PC-3 (cell line): Measurements from ENCODE around the gene FAM47B. TPM values are rescaled to one million over a fixed set of nuclear protein-coding genes. Genes with fewer than 3 reads are reported as not detected.
A peak's percentile ranks its signal among the peaks of the same experiment; 100 is the strongest.

Source experiments
- ATAC-seq: fragments of 200-7000 bp; cut with Tn5 transposase; 2 replicates; pipeline ENCODE4 v1.9.1; 2020; ENCODE audit warnings: mild to moderate bottlenecking, moderate library complexity
- BruUV-seq: library from RNA; stranded (reverse); fragments of 400-500 nt; replicated peaks from 2 replicates; lab custom pipeline; 2021; lab: Mats Ljungman, UMichigan
- CTCF ChIA-PET: fragments of 300-600 bp; sonication (Branson Sonifier 250); formaldehyde crosslinking; loops from one replicate; lab custom pipeline; 2022; ENCODE audit warnings: antibody characterized with exemption; lab: Charles Lee
- POLR2A ChIA-PET: fragments of 300-600 bp; sonication (Branson Sonifier 250); formaldehyde crosslinking; loops from one replicate; lab custom pipeline; 2022; ENCODE audit warnings: antibody characterized with exemption; ENCODE audit not compliant: unreplicated experiment; lab: Charles Lee
- DNase-seq: peaks from one replicate; pipeline ENCODE4 v3.0.0-alpha.2; 2015
- H2AFZ ChIP-seq: fragments of 300-600 bp; sonication (generic); 2 replicates; pipeline ENCODE4 v1.6.0; 2016; ENCODE audit warnings: antibody characterized with exemption, low read length
- H3F3A ChIP-seq: fragments of 300-600 bp; sonication (generic); one replicate; pipeline ENCODE4 v1.6.0; 2017; ENCODE audit warnings: antibody characterized with exemption, low read length, control low read depth, mild to moderate bottlenecking; ENCODE audit not compliant: unreplicated experiment
- H3K27ac ChIP-seq: fragments of 300-600 bp; sonication (generic); 2 replicates; pipeline ENCODE4 v1.5.1; 2016; ENCODE audit warnings: mild to moderate bottlenecking, low read length
- H3K27me3 ChIP-seq: fragments of 300-600 bp; sonication (generic); 2 replicates; pipeline ENCODE4 v1.6.1; 2016; ENCODE audit warnings: low read length, mixed read lengths
- H3K36me3 ChIP-seq: fragments of 300-600 bp; sonication (generic); 2 replicates; pipeline ENCODE4 v1.6.1; 2016; ENCODE audit warnings: low read depth, mixed run types, low read length, mixed read lengths
- H3K4me1 ChIP-seq: fragments of 300-600 bp; sonication (generic); 2 replicates; pipeline ENCODE4 v1.5.1; 2016; ENCODE audit warnings: low read length; ENCODE audit not compliant: insufficient read depth
- H3K4me2 ChIP-seq: fragments of 300-600 bp; sonication (generic); 2 replicates; pipeline ENCODE4 v1.6.0; 2016; ENCODE audit warnings: low read length
- H3K4me3 ChIP-seq: fragments of 300-600 bp; sonication (generic); 2 replicates; pipeline ENCODE4 v1.5.1; 2016; ENCODE audit warnings: mild to moderate bottlenecking, low read length, mixed read lengths
- H3K79me2 ChIP-seq: fragments of 300-600 bp; sonication (generic); 2 replicates; pipeline ENCODE4 v1.6.1; 2017; ENCODE audit warnings: low read length, mixed read lengths
- H3K9ac ChIP-seq: fragments of 300-600 bp; sonication (generic); 2 replicates; pipeline ENCODE4 v1.6.0; 2016; ENCODE audit warnings: mild to moderate bottlenecking, low read length
- H3K9me2 ChIP-seq: fragments of 300-600 bp; sonication (generic); replicated peaks from 2 replicates; pipeline ENCODE4 v1.6.1; 2016; ENCODE audit warnings: mixed run types, low read length, mixed read lengths
- H3K9me3 ChIP-seq: fragments of 300-600 bp; sonication (generic); 2 replicates; pipeline ENCODE4 v1.6.1; 2016; ENCODE audit warnings: low read length, mixed read lengths
- H4K20me1 ChIP-seq: fragments of 300-600 bp; sonication (generic); 2 replicates; pipeline ENCODE4 v1.6.1; 2016; ENCODE audit warnings: low read length, mixed read lengths
- EZH2 ChIP-seq: fragments of 300-600 bp; sonication (generic); IDR thresholded peaks from one replicate; pipeline ENCODE4 v1.6.1; 2017; ENCODE audit warnings: antibody characterized with exemption, mild to moderate bottlenecking, low read length; ENCODE audit not compliant: unreplicated experiment
- EZH2phosphoT487 ChIP-seq: fragments of 300-600 bp; sonication (generic); IDR thresholded peaks from 2 replicates; pipeline ENCODE4 v1.6.1; 2018; ENCODE audit warnings: mild to moderate bottlenecking, antibody characterized with exemption, low read length, borderline replicate concordance
- intact Hi-C: fragments of 100-400 bp; cut with micrococcal nuclease; formaldehyde crosslinking; loops from 2 replicates; pipeline ENCODE4 v1.9.0; 2023
- total RNA-seq: library from RNA; depleted of rRNA; stranded (reverse); fragments of >200 nt; gene quantifications from 2 replicates; pipeline ENCODE4 v1.2.3, GENCODE V29; 2014
- TF ChIP-seq, protein P1 (sequence below): fragments of 300-600 bp; sonication (generic); conservative IDR thresholded peaks from 2 replicates; pipeline ENCODE4 v1.5.1; 2017; ENCODE audit warnings: antibody characterized with exemption, low read depth, mild to moderate bottlenecking, low read length

Gene FAM47B
- total RNA-seq, 1 experiment from 2014 or later = not detected

DNA sequence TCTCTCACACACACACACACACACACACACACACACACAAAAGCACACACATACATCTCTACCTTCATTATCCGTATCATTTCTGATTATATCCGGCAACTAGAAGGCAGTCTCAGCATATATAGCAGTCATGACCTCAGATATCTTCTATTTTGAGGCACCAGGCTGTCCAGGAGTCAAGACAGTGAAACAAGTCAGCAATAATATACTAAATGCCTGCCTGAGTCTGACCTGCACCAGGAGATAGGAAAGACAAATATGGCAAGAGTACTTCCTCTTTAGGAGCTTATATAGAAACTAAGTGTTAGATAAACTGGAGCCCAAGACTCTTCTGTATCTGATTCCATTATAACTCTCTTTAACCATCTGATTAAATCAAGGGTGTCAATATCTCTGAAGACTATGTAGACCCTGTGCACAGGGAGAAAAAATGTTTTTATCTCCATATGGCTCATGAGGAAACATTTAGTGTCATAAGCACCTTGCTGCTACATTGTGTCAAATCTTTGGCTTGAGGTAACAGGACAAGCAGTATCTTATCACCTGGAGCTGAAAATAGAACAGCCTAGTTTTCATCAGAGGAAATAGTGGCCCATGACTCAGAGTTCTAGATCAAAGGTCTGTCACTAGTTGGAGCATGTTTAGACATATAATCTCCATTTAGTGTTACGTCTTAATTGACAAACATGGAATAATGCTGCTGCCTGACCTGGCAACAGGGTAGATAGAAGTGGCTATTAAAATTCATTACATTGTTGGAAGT is 27.0 kb upstream of the FAM47B start:
- POLR2A ChIA-PET = no interaction called here
- no peaks in the 10 kb centered on the region for H3K36me3 ChIP-seq
- H3F3A ChIP-seq = no peaks in the 10 kb centered on the region
- TF ChIP-seq, protein P1, sequence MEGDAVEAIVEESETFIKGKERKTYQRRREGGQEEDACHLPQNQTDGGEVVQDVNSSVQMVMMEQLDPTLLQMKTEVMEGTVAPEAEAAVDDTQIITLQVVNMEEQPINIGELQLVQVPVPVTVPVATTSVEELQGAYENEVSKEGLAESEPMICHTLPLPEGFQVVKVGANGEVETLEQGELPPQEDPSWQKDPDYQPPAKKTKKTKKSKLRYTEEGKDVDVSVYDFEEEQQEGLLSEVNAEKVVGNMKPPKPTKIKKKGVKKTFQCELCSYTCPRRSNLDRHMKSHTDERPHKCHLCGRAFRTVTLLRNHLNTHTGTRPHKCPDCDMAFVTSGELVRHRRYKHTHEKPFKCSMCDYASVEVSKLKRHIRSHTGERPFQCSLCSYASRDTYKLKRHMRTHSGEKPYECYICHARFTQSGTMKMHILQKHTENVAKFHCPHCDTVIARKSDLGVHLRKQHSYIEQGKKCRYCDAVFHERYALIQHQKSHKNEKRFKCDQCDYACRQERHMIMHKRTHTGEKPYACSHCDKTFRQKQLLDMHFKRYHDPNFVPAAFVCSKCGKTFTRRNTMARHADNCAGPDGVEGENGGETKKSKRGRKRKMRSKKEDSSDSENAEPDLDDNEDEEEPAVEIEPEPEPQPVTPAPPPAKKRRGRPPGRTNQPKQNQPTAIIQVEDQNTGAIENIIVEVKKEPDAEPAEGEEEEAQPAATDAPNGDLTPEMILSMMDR = no peak
- TF ChIP-seq EZH2phosphoT487 (no peak), EZH2 (no peak)
- H2AFZ ChIP-seq = no peak overlapping the region
- H3K27me3 ChIP-seq = no peaks in the 10 kb centered on the region
- CTCF ChIA-PET = no interaction called here
- ATAC-seq = no peak
- no peaks in the 10 kb centered on the region for H4K20me1 ChIP-seq
- H3K9me3 ChIP-seq = no peaks in the 10 kb centered on the region
- intact Hi-C loops = loop anchor here (5.0 kb wide), 1 partner anchor 182 kb away; no protein-coding TSS in a partner anchor
- no peak overlapping the region for H3K4me3 ChIP-seq
- no peak overlapping the region for H3K4me2 ChIP-seq
- peaks cover 14% of the 10 kb centered on the region; the same call in 1 of the 2 replicates for H3K4me1 ChIP-seq
- no peaks in the 10 kb centered on the region for H3K9me2 ChIP-seq
- BruUV-seq = no TSS peak
- H3K27ac ChIP-seq = no peak overlapping the region
- no peak overlapping the region for H3K9ac ChIP-seq
- no peaks in the 10 kb centered on the region for H3K79me2 ChIP-seq
- DNase-seq = peak; percentile 2

- Histone ChIP-seq H3K4me1 (peaks cover 14% of the 10 kb centered on the region; the same call in 1 of the 2 replicates), H3K27me3 (no peaks in the 10 kb centered on the region), H3K4me2 (peak overlapping the region; percentile 59; the same call in 1 of the 2 replicates), H3K9me2 (no peaks in the 10 kb centered on the region), H3K9me3 (no peaks in the 10 kb centered on the region), H3K79me2 (no peaks in the 10 kb centered on the region), H3K9ac (no peak overlapping the region), H4K20me1 (no peaks in the 10 kb centered on the region), H3K27ac (no peak overlapping the region), H2AFZ (0 out of 2 replicates have a peak overlapping the region, but pooled peaks have one; percentile 18), H3K4me3 (no peak overlapping the region), H3F3A (no peaks in the 10 kb centered on the region), H3K36me3 (no peaks in the 10 kb centered on the region)
- intact Hi-C loops = loop anchor here (5.0 kb wide), 1 partner anchor 180 kb away; no protein-coding TSS in a partner anchor
- DNase-seq (no peak), ATAC-seq (no peak)
- TF ChIP-seq, protein P1 = no peak
- TF ChIP-seq EZH2phosphoT487 (no peak), EZH2 (no peak)
- POLR2A ChIA-PET = no interaction called here
- CTCF ChIA-PET = no interaction called here
- no TSS peak for BruUV-seq
Measured at GRCh38 chrX:34917146-34917545, 25.4 kb upstream of the FAM47B start.
